GM21786 (cell line): ENCODE data around the gene MAPK11.

Experiments
- ATAC-seq: cut with Tn5 transposase; IDR thresholded peaks from one replicate; pipeline ENCODE4 v1.9.1; 2021; ENCODE audit not compliant: unreplicated experiment

MAPK11 gene

GRCh38 chr22:50296658-50297490 lies 26.7 kb upstream of the MAPK11 start:
- ATAC-seq: no peak

DNA sequence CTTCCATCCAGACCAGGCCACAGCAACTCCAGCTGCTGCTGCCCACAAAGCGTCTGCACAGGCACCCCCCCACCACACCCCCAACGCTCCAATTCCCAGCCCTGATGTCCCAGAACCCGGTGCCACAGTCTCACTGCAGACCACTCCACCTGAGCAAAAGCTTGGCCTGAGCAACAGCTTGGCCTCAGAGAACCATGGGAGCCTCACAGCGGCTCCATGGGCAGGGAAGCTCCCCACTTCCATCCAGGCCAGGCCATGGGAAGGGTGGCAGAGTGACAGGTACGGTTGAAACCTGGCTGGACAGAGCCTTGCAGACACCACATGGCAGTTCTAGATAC lies 24.1 kb upstream of the MAPK11 start:
- no peak for ATAC-seq

- no peak for ATAC-seq
Observed at GRCh38 chr22:50293441-50294318, 23.5 kb upstream of the MAPK11 start.

DNA sequence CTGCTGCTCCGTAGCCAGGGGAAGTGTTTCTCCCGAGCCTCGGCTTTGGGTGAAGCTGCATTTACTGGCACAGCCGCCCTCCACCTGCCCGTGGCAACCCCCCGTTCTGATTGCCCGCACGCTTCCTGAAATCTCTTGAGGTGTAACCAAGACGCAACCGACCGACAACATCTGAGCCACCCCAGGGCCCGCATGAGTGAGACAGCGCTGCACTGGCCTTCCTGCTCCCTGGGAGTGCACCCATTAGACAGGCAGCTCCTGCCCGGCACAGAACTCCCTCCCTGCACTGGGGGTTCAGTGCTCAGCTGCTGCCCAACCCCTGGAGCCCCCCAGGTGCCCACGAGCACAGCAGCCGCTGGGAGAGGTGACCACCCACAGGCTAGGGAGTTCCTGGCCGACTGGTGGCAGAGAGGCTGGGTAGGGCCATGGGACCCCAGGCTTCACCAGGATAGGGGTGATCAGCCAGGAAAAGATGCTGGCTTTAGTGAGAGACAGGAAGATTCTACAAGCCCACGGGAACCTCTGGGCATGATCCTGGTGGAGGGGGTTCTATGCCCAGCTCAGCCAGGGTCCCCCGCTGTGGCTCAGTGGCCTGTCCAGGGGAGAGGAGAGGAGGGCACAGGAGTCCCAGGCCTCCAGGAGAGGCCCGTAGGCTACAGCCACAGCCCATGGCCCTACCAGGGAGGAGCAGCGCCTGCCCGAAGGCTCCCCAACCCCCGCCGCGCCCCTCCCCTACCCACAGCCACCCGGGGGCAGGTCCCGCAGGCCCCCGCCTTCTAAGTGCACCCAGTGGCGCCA lies 22.7 kb upstream of the MAPK11 start:
- no peak for ATAC-seq

- no peak for ATAC-seq
Observed at GRCh38 chr22:50289942-50290630, 19.9 kb upstream of the MAPK11 start.

- no peak for ATAC-seq
Observed at GRCh38 chr22:50289151-50289941, 19.2 kb upstream of the MAPK11 start.

DNA sequence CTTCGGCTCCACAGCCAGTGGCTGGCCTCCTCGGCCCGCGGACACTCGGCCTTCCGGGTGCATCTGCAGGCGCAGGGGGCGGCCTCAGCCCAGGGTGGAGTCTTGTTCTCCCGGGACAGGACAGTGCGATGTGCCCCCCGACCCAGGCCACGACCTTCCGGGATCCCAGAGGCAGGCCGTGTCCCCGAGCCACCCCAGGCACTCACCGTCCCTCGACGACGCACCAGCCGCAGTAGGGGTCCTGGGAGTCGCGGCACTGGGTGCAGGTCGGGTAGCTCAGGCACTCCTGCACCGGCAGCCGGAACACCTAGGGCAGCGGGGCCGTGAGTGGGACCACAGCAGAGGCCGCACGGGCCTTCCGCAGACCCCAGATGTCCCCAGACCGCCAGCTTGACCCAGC lies 17.6 kb upstream of the MAPK11 start:
- ATAC-seq: no peak

- ATAC-seq: no peak
Observed at GRCh38 chr22:50286701-50287318, 16.6 kb upstream of the MAPK11 start.

- ATAC-seq: no peak
Observed at GRCh38 chr22:50286275-50286674, 16.1 kb upstream of the MAPK11 start.

GRCh38 chr22:50285568-50286229 lies 15.5 kb upstream of the MAPK11 start:
- no peak for ATAC-seq

DNA sequence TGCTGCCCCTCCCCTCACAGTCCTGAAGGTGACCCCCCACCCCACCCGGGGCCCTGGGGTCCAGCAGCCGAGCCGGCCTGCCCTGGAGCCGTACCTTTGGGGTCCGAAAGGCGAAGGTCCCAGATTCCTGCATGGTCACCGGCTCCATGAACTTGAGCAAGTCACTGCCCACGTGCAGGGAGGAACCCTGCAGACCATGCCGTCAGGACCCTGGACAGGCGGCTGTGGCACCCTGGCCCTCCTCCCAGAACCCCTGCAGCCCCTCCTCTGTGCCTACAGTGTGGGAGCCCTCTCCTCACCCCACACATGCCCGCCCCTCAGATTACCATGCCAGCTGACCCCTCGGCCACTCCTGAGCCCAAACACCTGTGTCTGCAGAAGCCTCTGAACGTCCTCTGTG lies 14.3 kb upstream of the MAPK11 start:
- no peak for ATAC-seq

GRCh38 chr22:50283821-50284220 lies 13.6 kb upstream of the MAPK11 start:
- no peak for ATAC-seq

DNA sequence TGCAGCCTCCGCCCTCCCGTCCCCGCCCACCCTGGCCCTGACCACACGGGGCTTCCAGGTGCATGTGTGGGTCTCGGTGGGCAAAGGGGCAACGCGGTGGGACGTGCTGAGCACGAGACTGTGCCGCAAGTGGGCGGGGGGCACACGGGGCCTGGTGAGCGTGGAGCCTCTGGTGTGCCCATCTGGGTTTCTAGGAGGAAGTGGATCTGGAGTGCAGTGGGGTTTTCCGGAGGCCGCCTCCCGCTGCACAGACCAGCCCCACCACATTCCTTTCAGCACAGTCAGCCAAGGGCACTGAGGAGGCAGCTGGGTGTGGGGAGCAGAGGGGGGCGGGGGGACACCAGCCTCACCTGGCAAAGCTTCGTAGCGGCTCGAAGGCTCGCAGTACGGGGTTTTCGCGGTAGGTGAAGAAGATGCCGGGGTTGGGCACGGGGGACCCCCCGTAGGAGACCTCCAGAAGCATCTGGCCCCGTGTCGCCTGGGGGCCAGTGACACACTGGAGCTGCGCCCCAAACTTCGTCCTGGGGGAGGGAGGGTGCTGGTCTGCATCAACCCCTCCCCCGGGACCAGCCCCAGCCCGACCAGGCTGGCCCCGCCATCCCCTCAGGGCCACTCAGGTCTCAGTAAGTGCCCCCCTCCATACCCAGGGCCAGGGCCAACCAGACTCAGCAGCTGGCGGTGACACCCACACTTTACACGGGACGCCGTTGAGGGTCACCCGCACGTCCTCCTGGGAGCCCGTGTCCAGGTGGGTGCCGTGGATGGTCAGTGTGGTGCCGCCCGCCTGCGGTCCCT lies 12.4 kb upstream of the MAPK11 start:
- no peak for ATAC-seq

GRCh38 chr22:50281957-50282356 lies 11.8 kb upstream of the MAPK11 start:
- ATAC-seq: no peak

DNA sequence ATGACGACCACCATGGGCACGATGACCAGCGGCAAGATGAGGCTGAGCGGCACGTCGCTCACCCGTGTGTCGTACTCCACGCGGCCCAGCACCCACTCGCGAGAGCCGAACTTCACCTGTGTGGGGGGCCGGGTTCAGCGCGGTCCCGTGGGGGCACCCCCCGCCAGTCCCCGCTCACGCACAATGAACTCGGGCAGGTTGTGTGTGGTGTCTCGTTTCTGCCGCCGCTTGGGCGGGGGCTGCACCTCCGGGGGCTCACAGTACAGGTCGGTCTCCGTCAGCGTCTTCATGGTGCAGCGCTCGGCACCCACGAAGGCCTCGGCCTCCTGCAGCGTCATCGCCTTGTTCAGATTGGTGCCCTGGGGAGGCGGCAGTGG lies 11.2 kb upstream of the MAPK11 start:
- ATAC-seq: no peak

GRCh38 chr22:50280708-50281383 lies 10.7 kb upstream of the MAPK11 start:
- no peak for ATAC-seq

- no peak for ATAC-seq
Observed at GRCh38 chr22:50280022-50280707, 10.0 kb upstream of the MAPK11 start.
